Glomerular visceral epithelial cell (primary cell): ENCODE data around the gene IGF2BP2.
"Not testable (repeated sequence)": the region's sequence is repeated elsewhere in the genome, so short reads cannot be mapped to it uniquely, and the experiment has no call there.

Source experiments
- DNase-seq: peaks from one replicate; pipeline ENCODE4 v3.0.0-alpha.2; 2016; ENCODE audit errors: extremely low spot score

The IGF2BP2 gene

DNA sequence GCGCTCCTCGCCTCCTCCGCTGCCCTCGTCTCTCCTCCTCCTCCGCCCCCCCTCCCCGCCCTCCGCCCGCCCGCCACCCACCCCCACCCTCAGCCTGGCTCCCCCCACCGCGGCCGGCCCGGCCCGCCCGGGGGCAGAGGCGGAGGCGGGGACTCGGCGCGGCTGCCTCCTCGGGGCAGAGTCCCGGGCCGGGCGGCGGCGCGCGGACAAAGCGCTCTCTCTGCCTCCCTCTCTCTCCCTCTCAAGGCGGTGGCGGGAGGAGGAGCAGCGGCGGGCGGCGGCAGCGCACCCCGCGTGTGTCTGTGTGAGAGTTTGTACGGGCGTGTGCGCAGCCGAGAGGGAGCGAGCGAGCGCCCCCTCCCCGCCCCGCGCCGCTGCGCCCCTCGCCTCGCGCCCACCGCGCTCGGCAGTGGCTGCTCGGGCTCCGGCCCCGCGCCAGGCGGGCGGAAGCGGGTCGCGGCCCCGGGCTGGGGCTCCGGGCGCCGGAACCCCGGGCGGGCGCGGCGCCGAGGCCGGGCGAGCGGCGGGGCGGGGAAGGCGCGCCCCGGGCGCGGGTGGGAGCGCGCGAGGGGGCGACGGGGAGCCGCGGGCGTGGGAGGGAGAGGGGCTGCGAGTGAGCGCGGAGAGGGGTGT is at the start of gene IGF2BP2:
Gene IGF2BP2, minus strand, starts transcription at position 37 of the 633 bp plus-strand sequence. CDS start 82 bp downstream, outside the sequence.
- DNase-seq, result peak; percentile 91

DNA sequence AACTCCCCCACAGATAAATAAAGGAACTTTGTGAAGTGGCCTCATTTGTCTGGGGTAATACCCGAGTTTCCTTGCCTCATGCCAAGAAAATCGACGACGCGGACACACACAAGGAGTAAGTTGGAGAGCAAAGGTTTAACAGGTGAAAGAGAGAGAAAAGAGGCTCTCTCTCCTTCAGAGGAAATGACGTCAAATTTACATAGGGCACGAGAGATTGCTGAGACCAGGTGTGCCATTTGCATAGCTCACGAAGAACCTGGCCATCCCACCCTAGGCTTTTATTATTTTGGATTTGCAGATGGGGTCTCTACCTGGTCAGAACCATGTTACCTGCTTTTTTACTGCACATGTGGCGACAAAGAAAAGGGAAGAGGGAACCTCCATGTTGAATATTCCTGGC is 49.3 kb upstream of the IGF2BP2 start:
- DNase-seq, result no peak

DNA sequence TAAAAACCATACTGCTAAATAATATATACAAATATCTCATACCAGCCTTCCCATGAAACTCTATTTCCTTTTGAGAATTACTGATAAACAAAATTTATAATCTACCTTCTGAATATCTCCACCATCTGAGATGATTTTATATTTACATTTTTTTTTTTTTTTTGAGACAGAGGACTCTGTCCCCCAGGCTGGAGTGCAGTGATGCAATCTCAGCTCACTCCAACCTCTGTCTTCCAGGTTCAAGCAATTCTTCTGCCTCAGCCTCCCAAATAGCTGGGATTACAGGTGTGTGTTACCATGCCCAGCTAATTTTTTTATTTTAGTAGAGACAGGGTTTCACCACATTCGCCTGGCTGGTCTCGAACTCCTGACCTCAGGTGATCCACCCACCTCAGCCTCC is 42.8 kb upstream of the IGF2BP2 start:
- DNase-seq, result no peak

DNA sequence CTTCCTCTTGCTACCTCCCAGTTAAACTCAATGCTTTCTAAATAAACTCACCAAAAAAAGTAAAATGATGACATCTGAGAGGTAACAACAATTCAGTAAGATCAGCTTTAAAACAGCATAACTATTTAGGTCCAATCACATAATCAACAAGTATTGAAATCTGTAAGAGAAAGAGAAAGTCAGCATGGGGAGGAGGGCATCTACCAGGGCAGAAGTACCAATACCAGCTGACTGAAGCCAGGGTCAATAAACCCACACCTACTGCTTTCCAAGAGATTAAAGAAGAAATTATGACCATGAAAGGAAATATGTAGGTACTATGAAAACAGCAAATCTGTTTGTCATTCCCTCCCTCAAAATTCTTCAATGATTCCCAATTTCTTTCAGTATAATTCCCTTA is 42.2 kb upstream of the IGF2BP2 start:
- DNase-seq, result no peak

DNA sequence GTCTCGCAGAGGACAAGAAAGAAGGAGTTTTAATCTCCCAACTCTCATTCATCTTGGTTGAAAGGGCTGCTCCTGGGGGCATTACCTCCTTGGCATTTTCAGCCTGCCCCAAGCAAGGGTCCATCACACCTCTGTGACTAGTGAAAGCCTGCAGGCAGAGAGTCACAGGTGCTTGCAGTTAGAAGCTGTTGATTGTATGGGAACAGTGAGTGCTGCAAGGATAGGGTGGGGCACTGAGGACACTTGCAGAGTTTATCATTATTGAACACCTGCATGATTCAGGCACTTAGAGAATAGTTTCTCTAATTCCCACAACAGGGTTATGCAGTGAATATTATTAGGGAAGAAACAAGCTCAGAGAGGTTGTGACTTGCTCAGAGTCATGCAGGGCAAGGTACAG is 41.7 kb upstream of the IGF2BP2 start:
- no peak for DNase-seq

DNA sequence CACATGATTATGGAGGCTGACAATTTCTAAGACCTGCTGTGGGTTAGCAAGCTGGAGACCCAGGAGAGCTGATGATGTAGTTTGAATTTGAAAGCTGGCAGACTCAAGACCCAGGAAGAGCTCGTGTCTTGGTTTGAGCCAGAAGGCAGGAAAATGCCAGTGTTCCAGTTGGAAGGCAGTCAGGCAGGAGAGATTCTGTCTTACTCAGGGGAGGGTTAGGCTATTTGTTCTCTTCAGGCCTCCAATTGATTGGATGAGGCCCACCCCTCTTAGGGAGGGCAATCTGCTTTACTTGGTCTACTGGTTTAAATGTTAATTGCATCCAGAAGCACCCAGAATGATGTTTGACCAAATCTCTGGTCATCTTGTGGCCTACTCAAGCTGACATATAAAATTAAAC is 40.4 kb upstream of the IGF2BP2 start:
- no peak for DNase-seq

DNA sequence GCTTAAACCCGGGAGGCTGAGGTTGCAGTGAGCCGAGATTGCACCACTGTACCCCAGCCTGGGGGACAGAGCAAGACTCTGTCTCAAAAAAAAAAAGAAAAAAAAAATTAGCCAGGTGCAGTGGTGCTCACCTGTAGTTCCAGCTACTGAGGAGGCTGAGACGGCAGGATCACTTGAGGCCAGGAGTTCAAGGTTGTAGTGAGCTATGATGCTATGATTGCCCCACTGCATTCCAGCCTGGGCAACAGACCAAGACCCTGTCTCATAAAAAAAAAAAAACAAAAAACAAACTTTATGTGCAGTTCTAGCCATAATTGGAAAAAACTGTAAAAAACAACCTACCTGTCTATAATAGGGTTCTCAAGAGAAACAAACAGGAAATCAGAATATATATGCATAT is 39.9 kb upstream of the IGF2BP2 start:
- DNase-seq, result no peak

DNA sequence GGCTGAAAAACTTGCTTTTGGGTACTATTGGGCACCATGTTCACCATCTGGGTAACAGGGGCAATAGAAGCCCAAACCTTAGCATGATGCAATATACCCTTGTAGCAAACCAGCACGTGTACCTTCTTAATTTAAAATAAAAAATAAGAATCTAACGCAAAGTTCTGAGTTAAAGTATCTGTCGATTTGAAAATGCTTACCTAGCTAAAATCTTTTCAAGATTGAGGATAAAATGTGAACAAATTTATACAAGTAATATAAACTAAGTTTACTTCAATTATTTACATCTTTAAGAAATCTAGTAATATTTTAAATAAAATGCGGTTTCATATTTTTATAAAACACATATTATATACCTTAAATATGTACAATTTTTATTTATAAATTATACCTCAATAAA is 38.1 kb upstream of the IGF2BP2 start:
- no peak for DNase-seq

DNA sequence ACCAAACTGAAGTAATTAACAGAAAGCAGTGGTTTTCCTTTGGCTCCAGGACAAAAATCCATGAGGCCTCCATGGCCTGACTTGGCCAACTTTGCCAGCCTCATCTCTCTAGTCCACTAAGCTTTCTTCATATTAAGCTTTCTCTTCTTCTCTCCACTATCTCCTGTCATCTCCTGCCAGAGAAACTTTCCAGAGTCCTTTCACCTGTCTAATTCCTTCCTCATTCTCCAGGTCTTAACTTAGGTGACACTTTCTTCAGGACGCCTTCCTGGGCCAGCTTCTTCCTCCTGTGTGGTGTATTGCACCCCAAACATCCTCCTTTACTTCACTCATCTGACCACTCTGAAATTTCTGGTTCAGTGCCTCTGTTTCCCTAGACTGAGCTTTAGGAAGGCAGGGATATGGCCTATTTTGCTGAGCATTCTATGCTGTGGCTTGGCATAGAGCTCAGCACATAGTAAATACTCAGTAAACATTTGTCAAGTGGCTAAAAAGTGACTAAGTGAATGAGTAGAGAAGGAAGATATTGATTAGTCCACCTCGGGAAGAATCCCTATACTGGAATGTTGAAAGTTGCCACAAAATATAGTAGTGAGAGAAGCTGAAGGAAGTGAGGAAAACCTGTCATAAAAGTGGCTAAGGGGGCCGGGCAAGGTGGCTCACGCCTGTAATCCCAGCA is 34.6 kb upstream of the IGF2BP2 start:
- no peak for DNase-seq

DNA sequence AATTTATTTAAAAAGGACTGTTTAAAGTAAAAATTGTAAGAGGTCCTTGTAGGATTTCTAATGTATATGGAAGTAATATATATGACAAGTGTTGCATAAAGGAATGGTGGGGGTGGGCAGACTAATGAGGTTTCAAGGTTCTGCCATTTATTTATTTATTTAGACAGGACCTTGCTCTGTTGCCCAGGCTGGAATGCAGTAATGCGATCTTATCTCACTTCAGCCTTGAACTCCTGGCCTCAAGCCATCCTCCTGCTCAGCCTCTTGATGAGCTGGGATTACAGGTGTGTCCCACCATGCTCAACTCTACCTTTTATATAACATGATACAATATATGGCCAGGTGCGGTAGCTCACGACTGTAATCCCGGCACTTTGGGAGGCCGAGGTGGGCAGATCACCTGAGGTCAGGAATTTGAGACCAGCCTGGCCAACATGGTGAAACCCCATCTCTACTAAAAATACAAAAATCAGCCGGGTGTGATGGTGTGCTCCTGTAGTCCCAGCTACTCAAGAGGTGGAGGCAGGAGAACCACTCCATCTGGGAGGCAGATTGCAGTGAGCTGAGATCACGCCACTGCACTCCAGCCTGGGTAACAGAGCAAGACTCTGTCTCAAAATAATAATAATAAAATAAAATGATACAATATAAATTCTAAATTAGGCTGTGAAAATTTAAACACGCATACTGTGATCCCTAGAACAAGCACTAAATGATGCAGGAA is 33.8 kb upstream of the IGF2BP2 start:
- no peak for DNase-seq

DNA sequence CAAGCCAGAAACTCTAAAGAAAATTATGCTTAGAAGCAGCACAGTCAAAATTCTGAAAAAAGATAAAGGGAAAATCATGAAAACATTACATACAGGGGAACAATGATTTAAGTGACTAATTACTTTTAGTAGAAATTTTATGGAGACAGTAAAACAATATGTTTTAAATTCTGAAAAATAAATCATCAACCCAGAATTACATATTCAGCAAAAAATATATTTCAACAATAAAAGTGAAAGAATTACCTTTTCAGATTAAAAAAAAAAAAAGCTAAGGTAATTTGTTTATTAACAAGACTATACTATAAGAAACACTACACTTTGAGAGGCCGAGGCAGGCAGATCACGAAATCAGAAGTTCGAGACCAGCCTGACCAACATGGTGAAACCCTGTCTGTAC is 32.4 kb upstream of the IGF2BP2 start:
- DNase-seq, result no peak

DNA sequence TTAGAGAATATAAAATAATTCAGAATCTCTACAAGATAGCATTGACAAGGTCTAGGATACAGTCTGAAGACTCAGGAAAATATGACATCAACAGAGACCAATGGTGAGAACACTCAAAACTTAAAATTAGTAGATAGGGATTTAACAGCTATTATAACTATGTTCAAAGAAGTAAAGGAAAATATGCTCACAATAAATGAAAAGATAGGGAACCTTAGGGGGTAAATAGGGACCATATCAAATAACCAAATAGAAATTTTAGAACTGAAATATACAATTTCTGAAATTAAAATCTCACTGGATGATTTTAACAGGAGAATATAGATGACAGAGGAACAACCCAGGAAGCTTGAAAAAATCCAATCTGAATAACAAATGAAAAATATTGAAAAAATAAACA is 31.8 kb upstream of the IGF2BP2 start:
- no peak for DNase-seq

DNA sequence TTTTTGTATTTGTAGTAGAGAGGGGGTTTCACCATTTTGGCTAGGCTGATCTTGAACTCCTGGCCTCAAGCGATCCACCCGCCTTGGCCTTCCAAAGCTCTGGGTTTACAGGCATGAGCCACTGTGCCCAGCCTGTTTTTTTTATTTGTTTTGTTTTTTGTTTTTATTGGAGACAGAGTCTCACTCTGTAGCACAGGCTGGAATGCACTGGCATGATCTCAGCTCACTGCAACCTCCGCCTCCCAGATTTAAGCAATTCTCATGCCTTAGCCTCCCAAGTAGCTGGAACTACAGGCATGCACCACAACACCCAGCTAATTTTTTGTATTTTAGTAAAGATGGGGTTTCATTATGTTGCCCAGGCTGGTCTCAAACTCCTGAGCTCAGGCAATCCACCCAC is 28.9 kb upstream of the IGF2BP2 start:
- DNase-seq, result not testable (repeated sequence)

DNA sequence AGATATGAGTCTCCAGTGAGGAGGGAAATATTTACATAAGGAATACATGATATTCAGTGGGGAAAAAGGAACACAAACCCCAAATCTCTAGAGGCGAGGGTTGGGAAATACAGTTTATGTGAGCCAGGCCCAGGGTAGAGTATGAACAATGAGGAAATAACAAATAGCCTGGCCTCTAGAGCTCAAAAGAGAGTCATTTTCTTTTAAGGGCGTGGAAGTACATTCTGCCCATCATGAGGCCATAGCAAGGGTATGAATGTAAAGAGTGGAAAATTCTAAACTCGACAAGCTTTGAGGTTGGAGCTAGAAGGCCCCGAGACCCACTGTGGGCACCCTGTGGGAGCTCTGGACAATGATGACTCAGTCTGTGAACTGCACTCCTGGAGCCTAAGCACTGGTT is 27.8 kb upstream of the IGF2BP2 start:
- DNase-seq, result no peak

DNA sequence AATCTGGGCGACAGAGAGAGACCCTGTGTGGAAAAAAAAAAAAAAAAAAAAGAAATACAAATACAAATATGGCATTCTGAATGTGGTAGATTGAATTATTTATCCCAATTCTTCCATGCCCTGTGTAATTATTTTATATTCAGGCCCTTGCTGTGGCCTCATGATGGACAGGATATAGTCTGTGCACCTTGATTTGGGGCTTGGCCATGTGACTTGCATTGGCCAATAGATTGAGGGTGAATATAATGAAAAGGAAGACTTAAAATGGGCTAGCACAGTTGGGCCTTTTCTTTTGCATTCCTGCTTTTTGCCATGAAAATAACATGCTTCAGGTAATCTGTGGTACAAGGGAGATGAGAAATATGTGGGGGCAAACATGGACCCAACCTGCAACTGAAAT is 27.1 kb upstream of the IGF2BP2 start:
- no peak for DNase-seq

DNA sequence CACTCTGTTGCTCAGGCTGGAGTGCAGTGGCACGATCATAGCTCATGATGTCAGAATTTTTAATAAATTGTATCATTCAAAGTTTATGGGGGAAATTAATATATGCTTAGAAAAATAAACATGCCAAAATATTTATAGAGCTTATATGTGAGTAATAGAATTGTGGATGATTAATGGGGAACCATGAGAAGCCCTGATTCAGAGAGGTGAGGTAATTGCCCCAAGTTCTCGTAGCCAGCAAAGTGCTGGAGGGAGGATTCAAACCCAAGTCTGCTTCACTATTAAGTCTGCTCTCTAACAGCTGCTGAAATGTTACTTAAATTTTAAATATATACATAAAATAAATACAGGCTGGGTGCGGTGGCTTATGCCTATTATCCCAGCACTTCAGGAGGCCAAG is 26.2 kb upstream of the IGF2BP2 start:
- no peak for DNase-seq

DNA sequence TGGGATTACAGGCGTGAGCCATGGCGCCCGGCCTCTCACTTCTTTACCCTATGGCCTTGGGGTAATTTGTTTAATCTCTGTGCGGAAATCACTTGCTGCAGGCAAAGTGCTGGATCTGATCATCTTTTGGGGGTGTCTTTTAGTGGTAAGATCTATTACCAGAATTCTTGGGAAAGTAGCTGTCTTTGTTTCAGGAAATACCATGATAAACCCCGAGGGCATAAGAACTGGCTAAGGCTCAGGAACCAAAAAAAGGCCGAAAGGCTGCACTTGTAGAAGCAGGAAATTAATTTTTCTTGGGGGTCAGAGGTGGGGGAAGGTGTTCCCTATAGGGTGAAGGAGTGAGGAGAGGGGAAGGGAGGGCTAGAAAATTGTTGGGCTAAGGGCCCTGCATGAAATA is 22.7 kb upstream of the IGF2BP2 start:
- no peak for DNase-seq

DNA sequence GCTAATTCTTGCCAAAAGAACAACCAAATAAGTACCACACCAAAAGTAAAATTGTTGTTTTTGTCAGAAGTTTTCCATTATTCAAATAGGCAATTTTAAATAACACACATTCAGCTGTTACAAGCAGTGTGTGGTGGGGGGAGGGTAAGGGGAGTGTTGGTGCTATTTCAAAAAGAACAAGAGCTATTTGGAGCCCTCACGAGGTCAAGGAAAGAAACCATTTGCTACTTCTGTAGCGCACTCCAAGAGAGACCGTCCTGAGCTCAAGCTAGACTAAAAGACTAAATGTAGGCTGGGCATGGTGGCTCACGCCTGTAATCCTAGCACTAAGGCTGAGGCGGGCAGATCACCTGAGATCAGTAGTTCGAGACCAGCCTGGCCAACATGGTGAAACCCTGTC is 21.2 kb upstream of the IGF2BP2 start:
- DNase-seq, result no peak

DNA sequence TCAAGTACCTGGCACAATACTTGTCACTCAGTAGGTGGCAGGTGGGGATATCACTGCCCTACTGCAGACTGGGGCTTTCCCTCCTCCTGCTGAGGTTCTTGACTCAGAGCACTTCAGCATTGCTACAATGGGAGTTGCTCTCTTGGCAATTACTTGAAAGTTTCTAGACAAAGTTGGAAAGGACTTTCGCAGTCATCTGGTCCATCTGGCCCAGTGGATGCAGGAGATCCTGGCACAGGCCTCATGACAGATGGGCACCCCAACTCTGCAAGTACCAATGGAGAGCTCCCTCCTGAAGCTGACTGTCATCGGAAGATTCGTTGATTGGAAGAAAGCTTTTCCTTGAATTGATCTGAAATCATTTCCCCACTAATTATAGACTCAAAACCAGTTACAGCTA is 19.2 kb upstream of the IGF2BP2 start:
- DNase-seq, result no peak

DNA sequence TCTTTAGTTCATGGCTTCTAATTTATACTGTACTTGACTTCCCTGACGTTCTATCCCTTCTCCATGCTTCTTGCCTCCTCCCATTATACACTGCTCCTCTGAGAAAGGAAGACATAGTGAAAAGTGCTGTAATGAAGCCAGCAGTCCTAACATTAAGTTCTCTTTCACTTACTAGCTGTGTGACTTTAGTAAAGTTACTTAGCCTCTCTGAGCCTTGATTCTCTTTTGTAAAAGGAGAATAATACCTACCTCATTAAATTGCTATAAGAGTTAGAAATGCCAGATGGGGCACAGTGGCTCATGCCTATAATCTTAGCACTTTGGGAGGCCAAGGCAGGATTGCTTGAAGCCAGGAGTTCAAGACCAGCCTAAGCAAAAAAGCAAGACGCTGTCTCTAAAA is 18.8 kb upstream of the IGF2BP2 start:
- DNase-seq, result no peak

DNA sequence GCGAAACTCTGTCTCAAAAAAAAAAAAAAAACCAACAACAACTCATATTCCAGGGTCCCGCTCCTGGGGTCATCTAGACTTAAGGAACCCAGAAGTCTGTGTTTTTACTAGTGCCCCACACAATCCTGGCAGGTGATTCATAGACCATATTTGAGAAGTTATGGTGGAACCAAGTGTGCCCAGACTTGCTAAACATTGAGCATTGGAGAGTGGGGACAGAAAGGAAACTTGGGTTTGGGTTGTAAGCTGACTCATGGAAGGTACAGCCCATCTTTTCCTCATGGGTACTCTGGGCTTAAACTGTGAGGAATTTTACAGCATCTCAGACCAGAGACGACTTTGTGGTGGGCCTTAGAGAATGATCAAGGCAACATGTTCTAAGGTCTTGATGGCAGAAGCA is 18.3 kb upstream of the IGF2BP2 start:
- no peak for DNase-seq

DNA sequence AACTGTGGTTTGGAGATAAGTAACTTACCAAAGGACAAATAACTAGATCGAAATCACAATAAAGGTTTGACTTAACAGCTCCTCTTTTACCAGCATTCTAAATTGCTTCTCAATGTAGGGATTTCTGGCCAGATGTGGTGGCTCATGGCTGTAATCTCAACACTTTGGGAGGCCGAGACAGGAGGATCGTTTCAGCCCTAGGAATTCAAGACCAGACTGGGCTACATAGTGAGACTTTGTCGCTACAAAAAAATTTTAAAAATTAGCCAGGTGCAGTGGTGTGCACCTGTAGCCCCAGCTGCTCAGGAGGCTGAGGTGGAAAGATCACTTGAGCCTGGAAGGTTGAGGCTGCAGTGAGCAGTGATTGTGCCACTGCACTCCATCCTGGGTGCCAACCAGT is 17.4 kb upstream of the IGF2BP2 start:
- no peak for DNase-seq

DNA sequence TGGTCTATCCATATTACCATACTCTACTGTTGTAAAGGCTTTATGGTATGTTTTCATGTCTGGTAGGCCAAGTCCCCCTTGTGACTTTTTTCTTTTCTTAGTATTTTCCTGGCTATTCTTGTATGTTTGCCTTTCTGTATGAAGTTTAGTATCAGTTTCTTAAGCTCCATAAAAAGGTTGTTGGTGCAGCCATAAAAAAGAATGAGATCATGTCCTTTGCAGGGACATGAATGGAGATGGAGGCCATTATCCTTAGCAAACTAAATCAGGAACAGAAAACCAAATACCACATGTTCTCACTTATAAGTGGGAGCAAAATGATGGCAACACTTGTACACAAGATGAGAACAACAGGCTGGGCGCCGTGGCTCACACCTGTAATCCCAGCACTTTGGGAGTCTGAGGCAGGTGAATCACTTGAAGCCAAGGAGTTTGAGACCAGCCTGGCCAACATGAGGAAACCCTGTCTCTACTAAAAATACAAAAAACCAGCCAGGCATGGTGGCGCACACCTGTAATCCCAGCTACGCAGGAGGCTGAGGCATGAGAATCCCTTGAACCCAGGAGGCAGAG is 13.7 kb upstream of the IGF2BP2 start:
- DNase-seq, result not testable (repeated sequence)
